Suppressor macrophage treated with lipopolysaccharide for 1 hour (primary cell): Measurements from ENCODE around the gene UBXN11.

Source experiments
- DNase-seq, 3 donors: peaks; one replicate each; pipeline ENCODE4 v3.0.0-alpha.2; 2020 to 2022

UBXN11 gene

DNA sequence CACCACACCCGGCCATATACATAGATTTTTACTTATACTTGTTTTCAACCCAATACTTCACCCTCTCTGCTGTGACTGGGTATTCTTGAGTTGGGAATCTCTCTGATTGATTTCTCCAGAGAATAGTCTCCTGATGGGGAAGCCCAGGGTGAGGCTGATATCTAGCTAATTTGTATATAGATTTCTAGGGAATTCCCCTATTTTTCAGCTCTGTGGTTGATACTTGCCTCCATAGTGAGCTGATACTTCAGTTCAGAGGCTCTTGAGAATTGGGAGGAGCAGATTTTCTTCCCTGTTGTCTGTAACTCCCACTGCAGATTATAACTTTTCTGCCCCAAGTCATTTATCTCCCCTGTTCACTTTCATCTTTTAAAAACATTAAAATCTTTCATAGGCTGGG is 41.0 kb downstream of the UBXN11 start:
- no peak for DNase-seq

DNA sequence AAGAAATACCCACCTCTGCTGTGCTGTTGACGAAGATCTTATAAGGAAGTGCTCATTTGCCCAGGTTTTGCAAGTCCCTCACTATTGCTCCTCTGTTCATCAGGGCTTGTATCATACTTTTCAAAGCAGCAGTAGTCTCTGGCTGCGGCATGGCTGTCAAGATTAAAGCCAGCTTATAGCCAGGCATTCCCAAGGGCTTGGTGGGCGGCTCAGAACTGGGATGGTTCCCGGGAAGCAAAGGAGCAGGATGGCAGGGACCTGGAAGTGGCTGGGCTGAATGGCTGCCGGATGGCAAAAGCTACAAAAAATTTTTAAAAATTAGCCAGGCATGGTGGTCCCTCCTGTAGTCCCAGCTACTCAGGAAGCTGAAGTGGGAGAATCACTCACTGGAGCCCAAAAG is 43.2 kb downstream of the UBXN11 start:
- no peak for DNase-seq

DNA sequence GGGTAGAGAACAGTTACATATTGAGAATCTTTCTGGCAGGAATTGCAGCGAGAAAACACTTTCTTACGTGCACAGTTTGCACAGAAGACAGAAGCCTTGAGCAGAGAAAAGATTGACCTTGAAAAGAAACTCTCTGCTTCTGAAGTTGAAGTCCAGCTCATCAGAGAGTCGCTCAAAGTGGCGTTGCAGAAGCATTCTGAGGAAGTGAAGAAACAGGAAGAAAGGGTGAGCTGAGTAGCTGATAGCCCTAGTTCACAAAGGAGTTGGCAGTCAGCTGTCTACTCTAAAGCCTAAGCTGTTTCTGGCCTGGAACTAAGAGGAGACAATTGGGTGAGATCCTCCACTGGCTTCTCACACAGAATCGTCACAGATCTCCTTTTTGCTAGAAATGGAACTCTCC is 46.9 kb downstream of the UBXN11 start:
- peak; percentile 71 to 80 (median 75) for DNase-seq

DNA sequence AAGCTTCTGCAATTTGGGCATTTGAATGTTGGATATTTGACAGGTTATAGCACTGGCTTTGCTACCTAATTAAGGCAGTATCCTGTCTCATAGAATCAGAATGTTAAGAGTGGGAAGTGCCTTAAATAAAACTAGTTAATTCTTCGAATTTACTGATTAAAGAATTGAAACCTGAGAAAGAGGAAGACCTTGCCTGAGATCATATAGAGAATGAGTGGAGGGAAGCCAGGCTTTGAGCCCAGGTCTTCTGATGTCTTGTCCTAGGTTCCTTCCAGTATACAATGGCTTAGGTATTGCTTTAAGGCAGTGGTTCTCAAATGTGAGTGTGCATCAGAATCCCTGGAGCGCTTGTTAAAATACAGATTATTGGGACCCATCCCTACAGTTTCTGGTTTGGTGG is 47.4 kb downstream of the UBXN11 start:
- no peak for DNase-seq

DNA sequence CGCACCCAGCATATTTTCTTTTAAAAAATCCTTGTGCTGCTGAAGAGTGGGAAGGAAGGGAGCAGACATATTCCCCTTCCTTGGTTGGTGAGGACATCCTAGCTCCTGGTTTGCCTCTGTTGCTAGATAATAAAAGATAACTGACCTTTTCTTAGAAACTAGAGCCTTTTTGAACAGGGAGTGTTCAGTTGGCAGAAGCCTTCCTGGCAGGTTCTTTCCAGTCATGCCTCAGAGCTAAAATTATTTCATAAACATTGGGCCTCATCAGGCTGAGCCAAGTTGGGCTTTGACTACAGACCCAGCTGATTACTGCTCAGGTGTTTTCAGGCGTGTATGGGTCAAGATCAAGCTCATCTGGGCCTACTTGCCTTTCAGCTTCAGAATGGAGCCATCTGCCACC is 49.2 kb downstream of the UBXN11 start:
- no peak for DNase-seq

- no peak for DNase-seq
These were observed 52.0 kb downstream of the UBXN11 start for GRCh38 chr1:26254404-26254803.

DNA sequence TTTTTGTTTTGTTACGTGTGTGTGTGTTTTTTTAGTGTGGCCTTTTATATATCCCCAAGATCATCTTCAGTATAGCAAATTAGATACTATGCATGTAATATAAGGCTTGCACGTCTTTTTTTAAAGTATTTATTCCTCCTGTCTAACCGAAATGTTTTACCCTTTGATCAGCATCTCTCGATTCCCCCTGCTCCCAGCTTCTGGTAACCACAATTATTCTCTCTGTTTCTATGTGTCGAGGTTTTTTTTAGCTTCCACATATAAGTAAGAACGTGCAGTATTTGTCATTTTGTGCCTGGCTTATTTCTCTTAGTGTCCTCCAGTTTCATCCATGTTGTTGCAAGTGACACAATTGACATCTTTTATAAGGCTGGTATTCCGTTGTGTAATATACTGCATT is 53.7 kb downstream of the UBXN11 start:
- no peak for DNase-seq

DNA sequence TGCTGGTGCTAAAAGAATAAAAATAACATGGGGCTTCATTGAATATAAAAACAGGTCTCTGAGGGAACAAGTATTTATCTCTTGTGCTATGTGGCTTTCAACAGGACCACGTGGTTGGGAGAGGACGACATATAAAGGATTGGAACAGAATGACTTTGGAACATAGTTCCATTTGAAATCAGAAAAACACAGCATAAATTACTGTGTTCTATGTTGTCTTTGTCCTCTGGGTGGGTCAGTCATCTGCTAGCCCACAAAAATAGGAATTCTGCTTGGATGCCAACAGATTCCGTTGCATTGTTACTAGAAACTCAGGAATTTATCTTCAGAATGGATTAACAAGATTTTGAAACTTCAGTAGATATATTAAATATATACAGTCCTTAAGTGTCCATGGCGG is 66.5 kb downstream of the UBXN11 start:
- no peak for DNase-seq

- peak; percentile 8 to 40 (median 24) for DNase-seq
These were observed 69.0 kb downstream of the UBXN11 start for GRCh38 chr1:26237230-26237966.

DNA sequence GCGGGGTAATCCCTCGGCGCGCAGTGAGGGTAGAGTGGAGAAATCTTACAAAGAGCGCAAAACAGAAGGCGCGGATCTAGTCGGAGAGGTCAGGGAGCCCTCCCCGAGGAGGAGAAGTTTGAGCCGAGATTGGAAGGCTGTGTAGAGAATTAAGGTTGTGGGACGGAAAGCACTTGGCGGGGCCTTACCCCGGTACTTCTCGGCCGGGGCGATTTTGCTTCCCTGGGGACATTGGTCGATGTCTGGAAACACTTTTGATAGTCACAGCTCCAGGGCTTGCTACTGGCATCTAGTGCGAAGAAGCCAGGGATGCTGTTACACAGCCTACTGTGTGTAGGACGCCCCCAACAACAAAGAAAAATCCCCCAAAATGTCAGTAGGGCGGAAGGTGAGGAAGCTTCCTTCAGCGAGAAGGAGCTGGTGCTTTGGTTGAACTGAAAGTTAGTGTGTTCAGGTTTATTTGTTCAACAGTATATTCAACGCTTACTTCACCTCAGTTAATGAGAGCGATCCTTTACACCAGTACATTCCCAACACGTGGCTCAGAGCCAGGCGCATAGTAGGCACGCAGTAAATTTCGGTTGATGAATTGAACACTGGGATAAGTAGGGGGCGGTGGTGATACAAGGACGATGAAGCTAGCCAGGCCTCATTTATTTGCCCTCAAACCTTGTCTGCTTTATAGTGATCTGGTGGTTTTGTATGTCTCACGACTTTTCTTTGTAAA is 71.6 kb downstream of the UBXN11 start:
- peak; percentile 15 to 27 (median 17) for DNase-seq

- DNase-seq: peak; percentile 99
These were observed 72.4 kb downstream of the UBXN11 start, which contains the start of gene CEP85 for GRCh38 chr1:26233903-26234643. CEP85 (plus strand) TSS chr1:26234200; CDS start chr1:26239784, 5,584 bp downstream.
